Esophagus muscularis mucosa (tissue), 3 donors: ENCODE measurements around the gene RAB20.

Experiments
- EP300 ChIP-seq: sonication (generic); formaldehyde crosslinking; IDR thresholded peaks from one replicate; pipeline ENCODE4 v1.6.1; 2017; ENCODE audit warnings: antibody characterized with exemption
- POLR2AphosphoS5 ChIP-seq, 2 donors: sonication (generic); formaldehyde crosslinking; IDR thresholded peaks; one replicate each; pipeline ENCODE4 v1.6.1; 2017; ENCODE audit warnings: antibody characterized with exemption in 2 of 2

GRCh38 chr13:110521296-110521680 lies 40.2 kb downstream of the RAB20 start:
- no peak for TF ChIP-seq POLR2AphosphoS5 (IDR thresholded peaks at IDR 0.05)
- no peak for TF ChIP-seq EP300
